Fibroblast of lung (primary cell): ENCODE results near the gene COG8.

ENCODE experiments used
- CTCF ChIP-seq, 2 donors: IDR thresholded peaks in 1 of 2; conservative IDR thresholded peaks in 1 of 2; 1 replicate in 1 of 2; 2 replicates in 1 of 2; pipeline ENCODE4 v1.5.1; 2011 to 2012; ENCODE audit warnings: low read length in 2 of 2, control low read depth in 1 of 2, inconsistent platforms in 1 of 2, low read depth in 1 of 2, mild to moderate bottlenecking in 1 of 2
- EZH2 ChIP-seq: IDR thresholded peaks from 2 replicates; pipeline ENCODE4 v1.5.1; 2012; ENCODE audit warnings: low read length, control low read depth, mild to moderate bottlenecking; ENCODE audit errors: missing control alignments

GRCh38 chr16:69351309-69352027, 12.1 kb upstream of the COG8 start, which contains the start of gene TMED6:
- TF ChIP-seq CTCF (conservative IDR thresholded peaks at IDR 0.05 in 1 of 2, IDR thresholded peaks at IDR 0.05 in 1 of 2; ENCODE audit: low read depth in 1 of 2, low read length in 2 of 2) (no peak), EZH2 (no peak)
